Mesendoderm (in vitro differentiated cells): ENCODE data around the gene SLC2A6.

ENCODE experiments used
- DNase-seq: peaks from one replicate; pipeline ENCODE4 v3.0.0; 2013
- H2AK5ac ChIP-seq: 2 replicates; pipeline ENCODE4 v1.6.1; 2013; ENCODE audit warnings: low read length, inconsistent platforms
- H2BK120ac ChIP-seq: 2 replicates; pipeline ENCODE4 v1.6.1; 2013; ENCODE audit warnings: low read depth, mild to moderate bottlenecking, low read length, moderate library complexity, mixed read lengths
- H2BK15ac ChIP-seq: replicated peaks from 2 replicates; pipeline ENCODE4 v1.6.1; 2013; ENCODE audit warnings: low read depth, mild to moderate bottlenecking, moderate library complexity
- H2BK5ac ChIP-seq: 2 replicates; pipeline ENCODE4 v1.6.1; 2013; ENCODE audit warnings: low read length, inconsistent platforms
- H3K18ac ChIP-seq: 2 replicates; pipeline ENCODE4 v1.6.1; 2013; ENCODE audit warnings: mild to moderate bottlenecking, low read length, mixed read lengths
- H3K23ac ChIP-seq: one replicate; pipeline ENCODE4 v1.6.1; 2013; ENCODE audit warnings: low read length
- H3K27ac ChIP-seq: 2 replicates; pipeline ENCODE4 v1.5.1; 2013; ENCODE audit warnings: low read depth, mild to moderate bottlenecking, inconsistent platforms, low read length, moderate library complexity
- H3K27me3 ChIP-seq: 2 replicates; pipeline ENCODE4 v1.6.1; 2013; ENCODE audit warnings: low read length, control low read depth, mild to moderate bottlenecking, inconsistent platforms; ENCODE audit not compliant: insufficient read depth, poor library complexity
- H3K36me3 ChIP-seq: 2 replicates; pipeline ENCODE4 v1.6.1; 2013; ENCODE audit warnings: low read length, inconsistent platforms; ENCODE audit not compliant: control insufficient read depth, insufficient read depth
- H3K4ac ChIP-seq: one replicate; pipeline ENCODE4 v1.6.1; 2013; ENCODE audit warnings: low read depth, mild to moderate bottlenecking, low read length, moderate library complexity
- H3K4me1 ChIP-seq: 2 replicates; pipeline ENCODE4 v1.6.1; 2013; ENCODE audit warnings: low read depth, low read length, inconsistent platforms; ENCODE audit not compliant: control insufficient read depth
- H3K4me2 ChIP-seq: 2 replicates; pipeline ENCODE4 v1.6.1; 2013; ENCODE audit warnings: low read length
- H3K4me3 ChIP-seq: 2 replicates; pipeline ENCODE4 v1.5.1; 2013; ENCODE audit warnings: mild to moderate bottlenecking, low read length
- H3K56ac ChIP-seq: one replicate; pipeline ENCODE4 v1.6.1; 2013; ENCODE audit warnings: low read length
- H3K79me1 ChIP-seq: 2 replicates; pipeline ENCODE4 v1.6.1; 2013; ENCODE audit warnings: low read length, inconsistent platforms
- H3K79me2 ChIP-seq: 2 replicates; pipeline ENCODE4 v1.6.1; 2013; ENCODE audit warnings: mild to moderate bottlenecking, low read length; ENCODE audit not compliant: control insufficient read depth, insufficient read depth
- H3K9ac ChIP-seq: 2 replicates; pipeline ENCODE4 v1.6.1; 2013; ENCODE audit warnings: low read length, inconsistent platforms
- H4K5ac ChIP-seq: one replicate; pipeline ENCODE4 v1.6.1; 2013; ENCODE audit warnings: low read length
- H4K8ac ChIP-seq: one replicate; pipeline ENCODE4 v1.6.1; 2013; ENCODE audit warnings: low read depth, mild to moderate bottlenecking, control low read depth, low read length, moderate library complexity
- WGBS: extraction: QIAGEN DNeasy Blood & Tissue Kit; methylation state at CpG from one replicate; pipeline ENCODE4 v1.1.7; 2013; ENCODE audit warnings: low lambda C conversion rate, missing lambda C conversion rate; ENCODE audit not compliant: insufficient coverage; ENCODE audit errors: extremely low coverage; 5-methylcytosine and 5-hydroxymethylcytosine counted together

The SLC2A6 gene

DNA sequence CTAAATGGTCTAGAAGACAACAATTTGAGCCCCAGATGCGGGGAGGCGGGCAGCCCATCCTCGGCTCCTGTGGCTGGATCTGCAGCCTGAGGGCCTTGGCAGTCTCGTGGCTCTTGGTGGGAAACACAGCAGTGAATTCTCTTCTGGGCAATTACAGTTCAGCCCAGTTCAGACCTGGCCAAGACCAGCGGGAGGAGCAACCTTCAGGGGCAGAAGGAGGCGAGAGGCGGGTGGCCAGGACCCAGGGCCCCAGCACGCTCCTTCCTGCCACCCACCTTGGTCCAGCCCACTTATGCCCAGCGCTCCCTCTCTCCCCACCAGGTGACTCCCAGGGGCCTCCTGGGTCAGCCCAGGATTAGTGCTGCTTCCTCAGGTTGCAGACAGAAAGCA lies 38.1 kb upstream of the SLC2A6 start:
- no peak overlapping the region for H4K8ac ChIP-seq
- peaks cover 2% of the 10 kb centered on the region for H3K4me1 ChIP-seq
- no peak overlapping the region for H3K27ac ChIP-seq
- H3K23ac ChIP-seq = no peak overlapping the region
- no peaks in the 10 kb centered on the region for H3K79me1 ChIP-seq
- H3K79me2 ChIP-seq = no peaks in the 10 kb centered on the region
- no peak overlapping the region for H3K9ac ChIP-seq
- no peak overlapping the region for H4K5ac ChIP-seq
- no peak for DNase-seq
- H3K18ac ChIP-seq = no peak overlapping the region
- H3K56ac ChIP-seq = no peak overlapping the region
- H2BK120ac ChIP-seq = no peak overlapping the region
- no peaks in the 10 kb centered on the region for H3K27me3 ChIP-seq
- H2BK15ac ChIP-seq = no peak overlapping the region
- H2AK5ac ChIP-seq = no peak overlapping the region
- H3K4me3 ChIP-seq = no peak overlapping the region
- no peaks in the 10 kb centered on the region for H3K36me3 ChIP-seq
- WGBS = no CpG with 5 or more reads among the region's 9 CpGs
- no peak overlapping the region for H3K4me2 ChIP-seq
- no peak overlapping the region for H2BK5ac ChIP-seq
- H3K4ac ChIP-seq = no peak overlapping the region

DNA sequence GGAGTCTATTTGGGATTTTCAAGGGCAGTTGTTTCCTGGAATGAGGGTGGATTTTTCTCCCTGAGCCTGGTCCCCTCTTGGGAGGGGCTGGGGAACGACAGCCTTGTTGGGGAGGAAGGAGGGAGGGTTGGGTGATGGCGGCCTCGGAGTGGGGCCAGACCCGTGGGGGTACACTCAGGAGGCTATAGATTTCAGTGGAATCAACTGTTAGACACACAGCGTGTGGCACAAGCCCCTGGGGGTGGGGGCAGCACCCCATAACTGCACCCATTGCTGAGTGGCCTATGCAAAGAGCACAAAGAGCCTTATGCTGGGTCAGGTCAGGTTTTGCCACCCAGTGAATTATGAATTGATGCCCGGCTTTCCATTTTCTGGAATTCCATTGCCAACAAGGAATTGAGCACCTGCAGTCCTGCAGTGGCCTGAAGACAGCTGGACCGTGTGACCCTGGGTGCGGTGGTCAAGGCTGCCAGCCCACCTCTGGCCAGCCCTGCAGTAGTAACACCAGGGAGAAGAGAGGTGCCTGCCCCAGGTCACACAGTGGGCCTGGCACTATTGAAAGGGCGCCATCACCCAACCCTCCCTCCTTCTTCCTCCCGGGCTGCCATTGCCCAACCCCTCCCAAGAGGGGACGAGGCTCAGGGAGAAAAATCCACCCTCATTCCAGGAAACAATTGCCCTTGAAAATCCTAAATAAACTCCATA lies 37.5 kb upstream of the SLC2A6 start:
- Histone ChIP-seq H3K4me1 (peaks cover 2% of the 10 kb centered on the region), H3K79me2 (no peaks in the 10 kb centered on the region), H2BK120ac (no peak overlapping the region), H2BK15ac (no peak overlapping the region), H3K4me2 (no peak overlapping the region), H4K8ac (no peak overlapping the region), H3K4ac (no peak overlapping the region), H3K9ac (no peak overlapping the region), H3K27ac (no peak overlapping the region), H3K23ac (no peak overlapping the region), H3K56ac (no peak overlapping the region), H3K79me1 (no peaks in the 10 kb centered on the region), H3K27me3 (no peaks in the 10 kb centered on the region), H2AK5ac (no peak overlapping the region), H3K4me3 (no peak overlapping the region), H3K36me3 (no peaks in the 10 kb centered on the region), H2BK5ac (no peak overlapping the region), H3K18ac (no peak overlapping the region), H4K5ac (no peak overlapping the region)
- no CpG with 5 or more reads among the region's 11 CpGs for WGBS
- no peak for DNase-seq

DNA sequence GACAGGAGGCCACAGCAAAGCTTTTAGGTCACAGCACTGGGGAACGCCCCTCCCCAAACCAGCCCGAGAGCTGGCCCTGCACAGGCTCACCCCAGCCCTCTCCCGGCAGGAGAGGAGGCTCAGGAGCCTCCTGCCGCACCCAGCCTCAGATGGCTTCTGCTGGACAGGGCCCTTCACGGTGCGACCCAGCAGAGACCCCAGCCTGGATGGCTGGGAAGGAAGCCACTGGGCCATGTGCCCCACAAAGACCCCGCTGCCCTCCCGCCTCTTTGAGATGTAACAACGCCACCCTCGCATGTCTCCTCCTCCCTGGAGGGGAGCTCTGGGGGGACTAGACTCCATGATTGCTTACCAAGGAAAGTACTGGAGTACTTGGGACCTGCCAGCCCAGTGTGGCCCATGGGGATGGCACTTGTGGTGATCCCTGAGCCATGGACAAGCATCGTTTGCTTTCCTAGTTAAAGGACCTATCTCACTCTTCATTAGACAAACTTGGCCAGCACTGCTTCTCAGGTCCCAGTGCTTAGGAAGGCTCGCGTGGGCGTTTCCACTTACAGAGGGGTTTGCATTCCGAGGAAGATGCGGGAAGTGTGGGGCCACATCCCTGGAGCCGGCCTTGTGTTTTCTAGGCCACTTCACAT lies 36.8 kb upstream of the SLC2A6 start:
- Histone ChIP-seq H3K9ac (no peak overlapping the region), H3K18ac (no peak overlapping the region), H3K4me2 (no peak overlapping the region), H4K5ac (no peak overlapping the region), H3K27me3 (no peaks in the 10 kb centered on the region), H4K8ac (no peak overlapping the region), H3K4me3 (no peak overlapping the region), H3K23ac (no peak overlapping the region), H3K56ac (peak overlapping the region; percentile 34), H3K79me2 (no peaks in the 10 kb centered on the region), H2AK5ac (no peak overlapping the region), H2BK5ac (no peak overlapping the region), H3K27ac (no peak overlapping the region), H3K4me1 (peaks cover 2% of the 10 kb centered on the region), H3K79me1 (no peaks in the 10 kb centered on the region), H2BK15ac (no peak overlapping the region), H3K4ac (no peak overlapping the region), H2BK120ac (no peak overlapping the region), H3K36me3 (no peaks in the 10 kb centered on the region)
- DNase-seq = no peak
- WGBS = no CpG with 5 or more reads among the region's 17 CpGs

DNA sequence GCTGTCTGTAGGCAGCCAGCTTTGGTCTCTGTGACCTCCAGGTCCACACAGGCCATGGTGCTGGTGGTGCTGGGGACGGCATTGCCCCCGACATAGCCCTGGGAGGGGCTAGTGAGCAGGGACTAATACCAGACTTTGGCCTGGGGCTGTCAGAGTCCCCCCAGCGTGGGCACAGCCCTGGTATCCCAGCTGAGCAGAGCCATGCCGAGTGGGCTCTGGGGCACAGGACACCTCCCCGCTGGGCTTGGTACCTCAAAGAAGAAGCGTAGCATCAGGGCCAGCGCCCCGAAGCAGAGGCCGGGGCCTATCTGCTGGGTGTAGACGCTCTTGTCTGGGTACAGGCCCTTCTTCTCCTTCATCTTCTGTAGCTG lies 36.3 kb upstream of the SLC2A6 start:
- Histone ChIP-seq H3K9ac (no peak overlapping the region), H3K79me2 (no peaks in the 10 kb centered on the region), H3K36me3 (no peaks in the 10 kb centered on the region), H2BK15ac (no peak overlapping the region), H2BK120ac (no peak overlapping the region), H3K4ac (no peak overlapping the region), H2AK5ac (no peak overlapping the region), H3K79me1 (no peaks in the 10 kb centered on the region), H2BK5ac (no peak overlapping the region), H4K5ac (no peak overlapping the region), H3K27me3 (no peaks in the 10 kb centered on the region), H3K4me1 (peaks cover 2% of the 10 kb centered on the region), H3K23ac (no peak overlapping the region), H4K8ac (no peak overlapping the region), H3K18ac (no peak overlapping the region), H3K4me2 (no peak overlapping the region), H3K27ac (no peak overlapping the region), H3K56ac (no peak overlapping the region), H3K4me3 (no peak overlapping the region)
- DNase-seq = no peak
- no CpG with 5 or more reads among the region's 10 CpGs for WGBS

DNA sequence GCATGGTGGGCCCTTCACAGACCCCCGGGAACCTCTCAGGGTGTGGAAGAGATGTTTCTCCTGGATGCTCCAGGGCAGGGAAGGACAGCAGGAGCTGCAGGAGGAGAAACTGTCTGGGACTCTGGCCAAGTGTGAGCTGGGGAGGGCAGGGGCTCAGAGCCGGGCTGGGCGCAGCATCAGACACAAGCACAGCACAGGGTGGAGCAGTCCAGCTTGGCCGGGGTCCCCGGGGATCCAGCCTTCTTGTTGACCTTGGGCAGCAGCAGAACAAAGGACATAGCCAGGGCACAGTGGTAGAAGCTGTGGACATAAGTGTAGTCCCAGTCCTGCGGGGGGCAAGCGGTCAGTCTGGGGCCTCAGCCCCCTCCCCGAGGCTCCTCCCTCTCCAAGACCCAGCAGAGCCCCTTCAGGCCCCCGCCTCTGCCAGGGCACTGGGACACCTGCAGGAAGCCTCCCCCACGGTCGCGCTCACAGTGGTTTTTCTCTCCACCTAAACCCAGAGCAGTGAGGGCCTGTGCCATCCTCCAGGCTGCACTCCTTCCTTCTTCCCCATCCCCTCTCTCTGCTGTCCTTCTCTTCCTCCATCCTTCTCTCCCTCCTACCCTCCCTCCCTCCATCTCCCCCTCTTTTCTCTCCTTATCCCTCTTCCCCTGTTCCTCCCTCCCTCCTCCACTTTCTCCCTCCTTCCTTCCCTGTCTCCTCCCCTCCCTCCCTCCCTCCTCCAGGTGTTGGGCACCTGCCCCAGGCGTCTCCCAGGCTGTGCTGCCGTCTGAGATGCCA lies 35.8 kb upstream of the SLC2A6 start:
- Histone ChIP-seq H3K36me3 (no peaks in the 10 kb centered on the region), H3K4me3 (no peak overlapping the region), H3K27ac (no peak overlapping the region), H3K9ac (no peak overlapping the region), H3K79me2 (no peaks in the 10 kb centered on the region), H3K27me3 (no peaks in the 10 kb centered on the region), H4K8ac (no peak overlapping the region), H3K4ac (no peak overlapping the region), H3K79me1 (no peaks in the 10 kb centered on the region), H3K4me2 (no peak overlapping the region), H2BK15ac (no peak overlapping the region), H3K4me1 (peaks cover 3% of the 10 kb centered on the region), H3K23ac (no peak overlapping the region), H2BK120ac (no peak overlapping the region), H2AK5ac (no peak overlapping the region), H2BK5ac (no peak overlapping the region), H3K18ac (no peak overlapping the region), H4K5ac (no peak overlapping the region), H3K56ac (no peak overlapping the region)
- WGBS = no CpG with 5 or more reads among the region's 14 CpGs
- no peak for DNase-seq
